RPMI8226 (cell line): ENCODE data around the gene ZYG11B.
A peak's percentile ranks its signal among the peaks of the same experiment; 100 is the strongest.
"Not testable (repeated sequence)": the region's sequence is repeated elsewhere in the genome, so short reads cannot be mapped to it uniquely, and the experiment has no call there.

Experiments
- DNase-seq: peaks from one replicate; pipeline ENCODE4 v3.0.0-alpha.2; 2015

ZYG11B gene

GRCh38 chr1:52726265-52727113 lies at the start of gene ZYG11B:
TSS of gene ZYG11B (plus strand) at chr1:52726453. CDS start at chr1:52726654, 201 bp downstream.
- peak; percentile 95 for DNase-seq

DNA sequence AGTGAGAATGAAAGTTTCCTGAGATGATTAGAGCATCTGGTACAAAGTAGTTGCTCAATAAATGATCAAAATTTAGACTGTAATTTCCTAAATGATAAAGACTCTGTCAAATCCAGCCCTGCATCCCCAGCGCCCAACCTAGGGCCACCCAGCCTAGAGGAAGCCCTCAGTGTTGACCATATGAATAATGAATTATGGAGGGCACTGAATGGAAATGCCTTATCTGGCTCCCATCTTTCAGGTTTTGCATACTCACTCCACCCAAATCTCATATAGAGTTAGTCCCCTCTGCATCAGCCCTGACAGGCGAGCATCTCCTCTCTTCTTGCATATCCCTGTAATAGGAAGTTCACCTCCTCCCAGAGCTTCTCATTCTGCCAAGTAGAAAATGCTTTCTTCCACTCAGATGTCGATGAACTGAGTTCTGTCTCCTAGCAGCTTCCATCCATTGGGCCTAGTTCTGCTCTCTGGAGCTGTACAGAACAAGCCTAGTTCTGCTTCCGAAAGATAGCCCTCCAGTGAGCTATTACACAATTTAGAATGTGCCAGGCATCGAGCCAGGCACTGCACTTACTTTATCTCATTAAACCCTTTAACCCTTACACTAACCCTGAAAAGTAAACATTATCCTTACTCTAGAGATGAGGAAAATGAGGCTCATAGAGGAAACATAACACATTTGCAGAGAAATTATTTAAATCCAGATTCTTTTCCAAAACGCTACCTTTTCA lies 49.0 kb upstream of the ZYG11B start:
- DNase-seq = no peak

DNA sequence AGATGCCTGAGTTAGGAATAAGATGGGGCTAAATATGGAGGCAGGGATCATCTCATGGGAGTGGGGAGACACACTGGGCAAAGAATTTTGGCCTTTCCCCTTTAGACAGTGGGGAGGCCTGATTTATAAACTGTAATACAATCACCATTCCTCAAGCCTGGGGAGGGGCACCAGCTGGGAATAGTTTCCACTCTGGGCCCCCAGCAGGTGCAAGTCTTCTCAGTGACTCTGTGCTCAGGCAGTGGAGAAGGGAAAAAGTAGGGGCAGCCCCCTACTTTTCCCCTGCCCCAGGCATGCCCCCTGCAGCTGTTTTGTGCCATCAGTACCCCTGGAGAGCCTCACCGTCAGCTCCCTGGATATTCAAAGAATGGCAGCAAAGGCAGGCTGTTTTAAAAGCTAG lies 47.2 kb upstream of the ZYG11B start:
- no peak for DNase-seq

GRCh38 chr1:52679498-52679897 lies 46.8 kb upstream of the ZYG11B start:
- no peak for DNase-seq

GRCh38 chr1:52680353-52680752 lies 45.9 kb upstream of the ZYG11B start:
- no peak for DNase-seq

DNA sequence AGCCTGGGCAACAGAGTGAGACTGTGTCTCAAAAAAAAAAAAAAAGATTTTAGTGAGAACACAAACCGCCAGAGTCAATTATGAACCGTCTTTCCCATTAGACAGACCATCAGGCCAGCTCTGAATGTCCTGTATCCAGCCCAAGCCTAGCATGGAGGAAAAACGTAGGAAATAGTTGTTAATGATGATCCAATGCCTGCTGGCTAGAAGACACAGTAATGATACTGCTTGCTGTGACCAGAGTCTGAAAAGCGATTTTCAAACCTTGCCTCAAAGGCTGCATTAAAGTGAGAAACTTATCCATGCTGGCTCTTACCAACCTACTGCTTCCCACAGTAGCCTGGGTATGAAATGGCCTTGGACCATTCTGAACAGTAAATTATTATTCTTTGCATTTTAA lies 45.1 kb upstream of the ZYG11B start:
- DNase-seq = no peak

DNA sequence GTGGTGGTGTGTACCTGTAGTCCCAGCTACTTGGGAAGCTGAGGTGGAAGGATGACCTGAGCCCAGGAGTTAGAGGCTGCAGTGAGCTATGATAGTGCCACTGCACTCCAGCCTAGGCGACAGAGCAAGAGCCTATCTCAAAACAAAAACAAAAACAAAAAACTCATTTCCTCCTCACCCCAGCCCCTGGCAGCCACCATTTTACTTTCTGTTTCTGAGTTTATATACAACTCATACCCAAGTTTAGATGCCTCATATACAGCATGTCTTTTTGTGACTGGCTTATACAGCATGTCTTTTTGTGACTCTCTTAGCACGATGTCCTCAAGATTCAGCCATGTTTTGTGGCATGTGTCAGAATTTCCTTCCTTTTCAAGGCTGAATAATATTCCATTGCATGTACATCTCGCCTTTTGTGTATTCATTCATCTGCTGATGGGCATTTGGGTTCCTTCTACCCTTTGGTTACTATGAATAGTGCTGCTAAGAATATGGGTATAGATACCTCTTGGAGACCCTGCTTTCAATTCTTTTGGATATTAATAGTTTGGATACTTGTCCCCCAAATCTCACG lies 42.8 kb upstream of the ZYG11B start:
- no peak for DNase-seq

DNA sequence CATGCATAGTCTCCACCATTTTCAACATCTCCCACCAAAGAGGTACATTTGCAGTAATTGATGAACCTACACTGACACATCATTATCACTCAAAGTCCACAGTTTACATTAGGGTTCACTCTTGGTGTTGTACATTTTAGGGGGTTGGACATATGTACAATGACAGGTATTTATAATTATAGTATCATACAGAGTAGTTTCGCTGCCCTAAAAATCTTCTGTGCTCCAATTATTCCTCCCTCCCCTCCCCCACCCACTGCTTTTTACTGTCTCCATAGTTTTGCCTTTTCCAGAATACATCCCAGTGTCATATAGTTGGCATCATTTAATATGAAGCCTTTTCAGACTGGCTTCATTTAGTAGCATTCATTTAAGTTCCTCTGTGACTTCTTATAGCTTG lies 41.7 kb upstream of the ZYG11B start:
- no peak for DNase-seq

- DNase-seq = peak; percentile 68
Measured at GRCh38 chr1:52686261-52686751, 39.9 kb upstream of the ZYG11B start.

DNA sequence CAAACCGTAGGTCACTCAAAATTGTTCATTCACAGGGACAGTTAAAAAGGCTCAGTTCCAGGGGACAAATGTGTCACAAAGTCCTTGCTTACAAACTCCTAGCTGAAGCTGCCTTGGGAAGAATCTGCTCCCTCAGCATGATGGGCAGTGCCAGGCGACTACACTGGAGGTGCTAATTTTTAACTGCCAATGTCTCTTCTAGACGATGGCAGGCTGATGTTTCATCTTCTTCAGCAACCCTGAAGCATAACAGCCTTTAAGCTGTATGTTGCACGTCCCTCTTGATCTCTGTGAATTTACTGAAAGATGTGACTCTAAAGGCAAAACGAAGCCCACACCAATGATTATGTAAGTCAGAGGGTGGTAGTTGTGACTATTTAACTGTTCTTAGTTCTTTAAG lies 39.4 kb upstream of the ZYG11B start:
- no peak for DNase-seq

GRCh38 chr1:52691821-52692220 lies 34.4 kb upstream of the ZYG11B start:
- DNase-seq = no peak

DNA sequence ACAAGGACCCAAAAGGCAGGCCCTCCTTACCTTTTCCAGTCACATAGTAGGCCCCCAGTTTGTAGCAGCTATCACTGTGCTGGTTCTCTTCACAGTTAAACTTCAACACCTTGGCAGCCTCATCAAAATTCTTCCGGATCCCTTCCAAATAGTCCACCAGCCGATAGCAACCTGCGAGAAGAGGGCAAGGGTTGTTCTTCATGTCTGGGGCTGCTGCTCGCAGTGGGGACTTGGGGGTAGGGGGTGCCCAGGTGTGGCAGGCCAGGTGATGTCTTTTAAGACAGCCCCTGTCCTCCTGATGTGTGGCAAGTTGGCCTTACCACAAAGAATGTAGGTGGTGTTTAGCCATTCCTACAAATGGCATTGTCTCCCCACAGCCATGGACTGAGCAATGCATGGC lies 33.6 kb upstream of the ZYG11B start:
- DNase-seq = no peak

GRCh38 chr1:52693351-52693750 lies 32.9 kb upstream of the ZYG11B start:
- DNase-seq = not testable (repeated sequence)

- DNase-seq = no peak
Measured at GRCh38 chr1:52693843-52694242, 32.4 kb upstream of the ZYG11B start.

- DNase-seq = no peak
Measured at GRCh38 chr1:52695627-52696026, 30.6 kb upstream of the ZYG11B start.

GRCh38 chr1:52697795-52698674 lies 28.2 kb upstream of the ZYG11B start, which contains the start of gene COA7:
TSS of gene COA7 (minus strand) at chr1:52698347. CDS start at chr1:52698326, 21 bp downstream.
- peak; percentile 93 for DNase-seq

DNA sequence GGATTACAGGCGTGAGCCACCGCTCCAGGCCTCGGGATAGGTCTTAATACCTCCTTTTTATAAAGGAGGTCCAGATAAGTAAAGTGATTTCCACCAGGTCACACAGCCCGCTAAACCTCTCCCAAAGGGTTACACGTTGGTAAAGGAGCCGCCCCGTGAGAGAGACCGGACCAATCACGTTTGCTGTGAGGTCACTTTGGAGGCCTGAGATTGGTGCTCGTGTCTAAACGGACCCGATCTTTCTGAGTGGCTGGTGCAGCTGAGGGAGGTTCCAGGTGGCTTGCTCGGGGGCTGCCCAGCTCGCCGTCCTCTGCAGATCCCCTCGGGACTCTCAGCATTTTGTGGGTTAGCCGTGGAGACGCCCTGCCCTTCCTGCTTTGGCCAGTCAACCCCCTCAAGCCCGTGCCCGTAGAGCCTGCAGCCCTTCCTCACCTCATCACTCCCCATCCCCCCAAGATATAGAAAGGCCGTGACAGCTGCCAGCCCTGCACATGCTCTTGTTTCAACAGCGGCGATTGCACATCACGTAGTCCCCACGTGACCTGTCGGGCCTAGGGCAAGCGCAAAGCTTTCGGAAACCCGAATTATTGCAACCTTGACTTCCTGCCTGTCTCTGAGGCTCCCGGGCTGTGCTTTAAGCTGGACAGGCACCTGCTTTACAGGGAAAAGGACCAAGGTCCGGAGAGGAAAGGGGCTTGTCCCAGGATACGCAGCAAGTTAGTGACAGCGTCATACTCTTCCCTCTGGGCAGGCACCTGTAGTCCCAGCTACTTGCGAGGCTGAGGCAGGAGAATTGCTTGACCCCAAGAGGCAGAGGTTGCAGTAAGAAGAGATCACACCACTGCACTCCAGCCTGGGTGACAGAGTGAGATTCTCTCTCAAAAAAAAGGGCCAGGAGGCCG lies 23.1 kb upstream of the ZYG11B start:
- peak; percentile 96 for DNase-seq

GRCh38 chr1:52706136-52706670 lies 20.1 kb upstream of the ZYG11B start:
- no peak for DNase-seq

GRCh38 chr1:52706941-52707926 lies 19.0 kb upstream of the ZYG11B start:
- no peak for DNase-seq
